ENCODE measurements around the gene COQ8B.

DNA sequence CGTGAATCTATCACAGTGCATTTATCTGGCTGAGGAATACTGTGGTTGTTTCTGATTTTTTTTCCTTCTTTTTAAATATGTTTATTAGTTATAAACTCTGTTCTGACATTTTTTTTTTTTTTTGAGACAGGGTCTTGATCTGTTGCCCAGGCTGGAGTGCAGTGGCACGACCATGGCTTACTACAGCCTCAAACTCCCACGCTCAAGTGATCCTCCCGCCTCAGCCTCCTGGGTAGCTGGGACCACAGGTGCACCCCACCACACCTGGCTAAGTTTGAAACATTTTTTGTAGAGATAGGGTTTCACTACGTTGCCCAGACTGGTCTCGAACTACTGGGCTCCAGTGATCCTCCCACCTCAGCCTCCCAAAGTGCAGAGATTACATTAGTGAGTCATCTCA lies 19.7 kb downstream of the COQ8B start:
- TF ChIP-seq, protein P1, sequence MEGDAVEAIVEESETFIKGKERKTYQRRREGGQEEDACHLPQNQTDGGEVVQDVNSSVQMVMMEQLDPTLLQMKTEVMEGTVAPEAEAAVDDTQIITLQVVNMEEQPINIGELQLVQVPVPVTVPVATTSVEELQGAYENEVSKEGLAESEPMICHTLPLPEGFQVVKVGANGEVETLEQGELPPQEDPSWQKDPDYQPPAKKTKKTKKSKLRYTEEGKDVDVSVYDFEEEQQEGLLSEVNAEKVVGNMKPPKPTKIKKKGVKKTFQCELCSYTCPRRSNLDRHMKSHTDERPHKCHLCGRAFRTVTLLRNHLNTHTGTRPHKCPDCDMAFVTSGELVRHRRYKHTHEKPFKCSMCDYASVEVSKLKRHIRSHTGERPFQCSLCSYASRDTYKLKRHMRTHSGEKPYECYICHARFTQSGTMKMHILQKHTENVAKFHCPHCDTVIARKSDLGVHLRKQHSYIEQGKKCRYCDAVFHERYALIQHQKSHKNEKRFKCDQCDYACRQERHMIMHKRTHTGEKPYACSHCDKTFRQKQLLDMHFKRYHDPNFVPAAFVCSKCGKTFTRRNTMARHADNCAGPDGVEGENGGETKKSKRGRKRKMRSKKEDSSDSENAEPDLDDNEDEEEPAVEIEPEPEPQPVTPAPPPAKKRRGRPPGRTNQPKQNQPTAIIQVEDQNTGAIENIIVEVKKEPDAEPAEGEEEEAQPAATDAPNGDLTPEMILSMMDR (IDR thresholded peaks at IDR 0.05), result no peak
- TF ChIP-seq POLR2A (IDR thresholded peaks at IDR 0.05), result no peak

Measured in lower leg skin (tissue), 3 donors.